HG03460 (cell line): Measurements from ENCODE around the gene ADAM15.

Experiments used
- ATAC-seq: cut with Tn5 transposase; IDR thresholded peaks from one replicate; pipeline ENCODE4 v1.9.1; 2021; ENCODE audit not compliant: unreplicated experiment

ADAM15 gene

DNA sequence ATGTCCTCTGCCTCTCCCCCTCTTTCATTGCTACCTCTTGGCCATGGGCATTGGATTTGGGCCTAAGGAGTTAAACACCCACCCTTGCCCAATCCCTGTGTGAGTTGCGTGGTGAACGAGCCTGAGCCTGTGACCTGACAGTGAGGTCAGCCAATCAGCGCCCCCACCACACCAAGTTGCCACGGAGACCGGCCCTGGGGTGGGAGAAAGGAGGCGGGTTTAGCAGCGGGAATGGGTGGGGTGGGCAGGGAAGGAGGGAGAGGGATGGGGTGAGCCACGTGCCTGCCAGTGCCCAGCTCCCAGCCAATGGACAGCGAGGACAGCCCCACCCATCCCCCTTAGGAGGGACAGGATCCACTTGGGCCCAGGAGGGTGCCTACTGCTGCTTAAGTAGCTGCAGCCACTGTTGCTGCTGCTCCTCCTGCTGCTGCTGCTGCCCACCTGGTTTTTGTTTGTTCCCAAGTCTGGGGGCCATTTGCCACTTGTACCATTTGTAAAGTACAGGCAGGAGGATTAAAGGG is 39.0 kb upstream of the ADAM15 start:
- ATAC-seq = no peak

GRCh38 chr1:155012776-155013602 is 38.1 kb upstream of the ADAM15 start:
- ATAC-seq = no peak

GRCh38 chr1:155013632-155014031 is 37.5 kb upstream of the ADAM15 start:
- no peak for ATAC-seq

DNA sequence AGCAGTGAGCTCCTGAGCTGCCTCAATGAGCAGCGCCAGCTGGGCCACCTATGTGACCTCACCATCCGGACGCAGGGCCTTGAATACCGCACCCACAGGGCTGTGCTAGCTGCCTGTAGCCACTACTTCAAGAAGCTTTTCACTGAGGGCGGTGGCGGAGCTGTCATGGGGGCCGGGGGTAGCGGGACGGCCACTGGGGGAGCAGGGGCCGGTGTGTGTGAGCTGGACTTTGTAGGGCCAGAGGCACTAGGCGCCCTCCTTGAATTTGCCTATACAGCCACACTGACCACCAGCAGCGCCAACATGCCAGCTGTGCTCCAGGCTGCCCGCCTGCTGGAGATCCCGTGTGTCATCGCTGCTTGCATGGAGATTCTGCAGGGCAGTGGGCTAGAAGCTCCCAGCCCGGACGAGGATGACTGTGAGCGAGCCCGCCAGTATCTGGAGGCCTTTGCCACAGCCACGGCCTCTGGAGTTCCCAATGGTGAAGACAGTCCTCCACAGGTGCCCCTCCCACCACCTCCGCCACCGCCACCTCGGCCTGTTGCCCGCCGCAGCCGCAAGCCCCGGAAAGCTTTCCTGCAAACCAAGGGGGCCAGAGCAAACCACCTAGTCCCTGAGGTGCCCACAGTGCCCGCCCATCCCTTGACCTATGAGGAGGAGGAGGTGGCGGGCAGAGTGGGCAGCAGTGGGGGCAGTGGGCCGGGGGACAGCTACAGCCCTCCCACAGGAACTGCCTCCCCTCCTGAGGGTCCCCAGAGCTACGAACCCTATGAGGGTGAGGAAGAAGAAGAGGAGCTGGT is 36.2 kb upstream of the ADAM15 start:
- ATAC-seq = no peak

GRCh38 chr1:155015527-155016230 is 35.4 kb upstream of the ADAM15 start:
- ATAC-seq = no peak

- no peak for ATAC-seq
Observed at GRCh38 chr1:155016231-155016831, 34.8 kb upstream of the ADAM15 start.

DNA sequence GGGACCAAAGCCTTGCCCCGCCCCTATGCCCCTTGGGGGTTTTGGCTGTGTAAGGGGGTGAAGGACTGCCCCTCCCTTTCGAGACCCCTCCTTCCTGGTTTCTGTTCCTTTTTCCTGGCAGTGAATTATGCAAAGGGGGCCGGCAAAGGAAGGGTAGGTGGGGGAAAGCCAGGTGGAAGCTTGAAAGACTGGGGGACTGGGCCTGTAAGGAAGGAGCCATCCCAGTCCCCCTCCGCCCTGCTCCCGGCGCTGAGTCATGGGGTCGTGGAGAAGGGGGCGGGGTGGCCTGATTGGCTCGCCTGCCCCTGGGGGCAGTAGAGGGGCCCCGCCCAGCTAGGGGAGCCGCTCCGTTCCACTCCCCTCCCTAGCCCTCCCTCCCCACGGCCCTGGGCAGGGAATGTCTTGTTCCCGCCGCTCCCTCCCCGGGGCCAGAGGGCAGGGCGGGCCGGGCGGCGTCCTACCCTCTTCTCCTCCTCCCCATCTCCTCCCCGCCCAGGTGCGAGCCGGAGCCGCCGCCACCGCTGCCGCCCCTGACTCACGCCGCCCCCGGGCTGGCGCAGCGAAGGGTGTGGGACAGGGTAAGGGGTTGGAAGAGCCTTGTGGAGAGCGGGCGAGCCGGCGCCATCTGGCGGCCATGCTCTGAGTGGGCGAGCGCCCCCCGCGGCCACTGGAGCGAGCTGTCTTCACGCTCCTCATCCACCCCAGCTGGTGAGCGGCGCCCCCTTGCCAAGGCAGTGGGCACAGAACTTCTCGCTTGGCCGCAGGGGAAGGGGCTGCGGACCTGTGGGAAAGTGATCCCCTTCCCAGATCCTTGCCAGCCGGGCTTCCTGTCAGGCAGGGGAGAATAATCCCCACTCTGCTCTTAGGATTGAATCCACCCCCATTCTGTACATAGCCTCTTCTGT is 33.8 kb upstream of the ADAM15 start:
- ATAC-seq = peak; percentile 74

DNA sequence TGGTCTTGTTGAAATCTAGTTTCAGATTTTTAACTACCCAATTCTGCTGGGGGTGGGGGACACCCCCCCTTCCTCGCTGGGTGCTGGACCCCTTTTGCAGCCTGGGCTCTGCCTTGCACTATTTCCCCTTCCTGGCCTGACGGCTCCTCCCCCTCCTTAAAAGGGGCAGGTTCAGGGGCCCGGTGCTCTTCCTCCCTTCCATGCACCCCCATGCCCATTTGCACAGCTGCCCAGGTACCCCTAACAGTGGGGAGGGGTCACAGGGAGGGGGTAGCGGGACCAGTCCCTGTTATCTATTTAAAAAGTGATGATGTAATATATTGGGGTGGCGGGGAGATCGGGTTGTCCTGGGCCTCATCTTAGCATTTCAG is 33.2 kb upstream of the ADAM15 start:
- no peak for ATAC-seq

GRCh38 chr1:155018617-155019348 is 32.3 kb upstream of the ADAM15 start:
- no peak for ATAC-seq

DNA sequence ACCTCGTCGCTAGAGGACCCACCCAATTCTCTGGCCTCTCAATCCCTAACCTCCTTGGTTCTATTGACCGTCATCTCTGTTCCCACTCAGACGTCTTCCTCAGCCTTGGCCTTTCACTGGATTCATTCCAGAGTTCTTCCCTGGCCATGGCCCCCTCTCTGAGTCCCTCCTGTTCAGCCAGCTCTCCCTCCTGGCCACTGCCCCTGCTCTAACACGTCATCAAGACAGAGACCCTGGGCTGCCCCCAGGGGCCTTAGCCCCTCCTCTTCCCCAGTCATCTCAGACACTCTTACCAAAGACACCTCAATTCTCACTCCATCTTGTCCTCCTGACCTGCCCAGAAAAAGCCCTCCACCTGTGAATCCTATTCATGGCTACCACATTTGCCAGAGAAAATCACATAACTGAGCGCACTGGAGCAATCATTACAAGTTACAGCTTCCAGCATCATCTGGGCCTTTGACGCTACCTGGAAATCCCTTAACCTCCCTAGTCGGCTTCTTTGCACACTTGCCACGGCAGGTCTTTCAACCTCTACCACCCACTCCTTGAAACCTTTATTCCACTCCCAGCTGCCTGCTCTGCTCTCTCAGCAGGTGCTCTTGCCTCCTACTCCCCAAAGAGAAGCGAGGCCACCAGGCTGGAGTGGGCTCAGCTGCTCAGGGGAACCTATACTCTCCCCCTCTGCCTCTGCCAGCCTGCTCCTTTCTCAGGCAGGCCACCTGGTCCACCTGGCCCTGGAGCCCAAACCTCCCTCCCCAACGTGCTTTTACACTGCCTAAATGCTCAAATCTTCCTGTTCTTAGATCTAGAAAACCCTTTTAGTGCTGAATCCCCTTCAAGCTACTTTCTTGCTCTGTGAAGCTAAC is 31.5 kb upstream of the ADAM15 start:
- ATAC-seq = no peak

- no peak for ATAC-seq
Observed at GRCh38 chr1:155022136-155022926, 28.8 kb upstream of the ADAM15 start.

- ATAC-seq = no peak
Observed at GRCh38 chr1:155022927-155023236, 28.2 kb upstream of the ADAM15 start.

- ATAC-seq = no peak
Observed at GRCh38 chr1:155023627-155024026, 27.5 kb upstream of the ADAM15 start.

DNA sequence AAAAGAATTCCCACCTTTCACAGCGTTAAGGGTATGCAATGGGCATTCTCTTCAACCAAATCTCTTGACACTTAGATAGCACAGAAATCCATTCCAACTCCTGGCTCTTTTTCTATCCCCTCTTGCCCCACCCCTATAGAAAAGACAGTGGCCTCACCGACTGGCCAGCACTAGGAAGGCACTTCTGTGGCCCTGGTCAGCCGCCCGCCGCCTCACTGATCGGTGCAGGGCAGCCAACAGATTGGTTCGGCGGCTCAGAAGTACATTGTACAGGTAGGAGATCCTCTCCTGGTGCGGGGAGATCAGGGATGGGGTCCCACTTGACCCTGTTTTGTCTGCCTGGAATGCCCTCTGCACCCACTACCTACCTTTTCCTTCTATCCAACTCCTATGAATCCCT is 26.8 kb upstream of the ADAM15 start:
- no peak for ATAC-seq

DNA sequence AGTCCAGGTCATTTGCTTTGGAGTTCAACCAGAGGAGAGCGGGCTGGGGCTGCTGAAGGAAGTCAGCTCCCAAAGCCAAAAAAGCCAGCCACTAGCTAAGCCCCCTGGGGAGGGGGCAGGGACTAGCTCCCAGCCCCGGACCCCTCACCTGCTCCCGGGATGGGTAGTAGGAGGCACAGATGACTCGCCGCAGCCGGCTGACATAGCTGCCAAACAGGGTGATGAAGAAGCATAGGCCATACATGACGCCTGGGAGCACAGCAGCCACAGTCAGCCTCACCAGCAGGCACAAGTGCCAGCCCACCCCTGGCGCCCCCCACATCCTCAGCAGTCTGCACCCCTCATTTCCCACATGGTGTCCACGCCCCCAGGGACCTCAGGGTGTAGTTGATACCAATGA is 25.0 kb upstream of the ADAM15 start:
- no peak for ATAC-seq

DNA sequence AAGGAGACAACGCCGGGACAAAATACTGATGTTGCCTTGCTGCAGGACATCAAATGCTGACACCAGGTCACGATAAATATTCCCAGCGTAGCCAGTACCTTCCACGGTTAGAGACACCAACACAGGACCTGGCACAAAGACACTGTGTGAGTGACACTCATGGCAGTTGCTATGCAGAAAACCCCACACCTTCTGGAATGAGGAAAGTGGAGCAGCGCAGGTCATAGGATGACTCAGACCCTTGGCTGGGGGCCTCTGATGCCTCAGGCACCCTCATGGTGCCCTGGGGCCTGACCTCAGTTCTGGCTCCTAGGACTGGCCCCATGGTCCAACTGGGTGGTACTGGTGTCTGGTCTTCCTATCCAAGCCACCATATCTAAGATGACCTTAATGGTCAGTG is 24.5 kb upstream of the ADAM15 start:
- ATAC-seq = no peak

DNA sequence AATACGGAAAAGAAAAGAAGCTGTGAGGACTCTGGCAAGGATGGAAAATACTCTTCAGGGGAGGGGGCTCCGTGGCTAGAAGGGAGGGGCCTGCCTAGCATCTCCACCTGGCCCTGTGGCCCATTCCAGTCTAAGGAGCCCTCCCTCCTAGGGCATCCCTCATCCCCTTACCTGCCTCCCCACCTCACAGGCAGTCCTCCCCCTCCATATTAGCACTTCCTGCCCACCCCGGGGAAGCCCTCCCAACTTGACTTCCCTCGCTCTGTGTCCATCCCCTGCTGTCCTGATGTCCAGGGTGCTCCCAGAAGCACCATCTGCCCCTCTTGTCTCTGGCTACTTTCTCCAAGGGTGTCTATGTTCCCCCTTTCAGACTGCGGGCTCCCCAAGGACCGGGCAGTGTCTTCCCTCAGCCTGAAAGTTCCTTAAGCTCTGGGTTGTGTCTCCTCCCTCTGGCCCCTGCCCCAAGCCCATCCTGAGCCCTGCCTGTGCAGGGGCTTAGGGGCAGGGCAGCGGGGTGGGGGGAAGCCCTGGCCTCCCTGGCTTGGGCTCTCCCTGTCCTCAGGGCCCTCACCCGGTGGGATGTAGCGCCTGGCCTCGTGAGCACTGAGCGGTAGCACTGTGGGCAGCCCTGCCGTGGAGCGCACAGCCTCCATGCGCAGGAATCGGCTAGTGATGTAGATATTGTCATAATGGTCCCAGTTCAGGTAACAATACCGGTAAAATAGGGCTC is 21.4 kb upstream of the ADAM15 start:
- no peak for ATAC-seq
